HCT116 (cell line): ENCODE data around the gene FBXL17. TPM values are rescaled to one million over a fixed set of nuclear protein-coding genes. Genes with fewer than 3 reads are reported as not detected.

Experiments
- ATAC-seq: fragments of 200-7000 bp; cut with Tn5 transposase; 2 replicates; pipeline ENCODE4 v1.9.1; 2020; ENCODE audit warnings: mild to moderate bottlenecking, moderate library complexity
- BruUV-seq: library from RNA; stranded (reverse); fragments of 400-500 nt; replicated peaks from 2 replicates; lab custom pipeline; 2021; lab: Mats Ljungman, UMichigan
- CTCF ChIA-PET: fragments of 300-600 bp; sonication (Branson Sonifier 250); formaldehyde crosslinking; loops from one replicate; lab custom pipeline; 2021; ENCODE audit warnings: antibody characterized with exemption; lab: Charles Lee
- POLR2A ChIA-PET: fragments of 300-600, 350-600 bp; sonication (Branson Sonifier 250); formaldehyde crosslinking; loops from one replicate; lab custom pipeline; 2021; ENCODE audit warnings: antibody characterized with exemption; lab: Charles Lee
- RAD21 ChIA-PET, 2 experiments: fragments of 300-600 bp; sonication (Branson Sonifier 250); formaldehyde crosslinking; loops; one replicate each; lab custom pipeline; 2023; ENCODE audit warnings: low total read pairs in 2 of 2; ENCODE audit not compliant: uncharacterized antibody in 2 of 2, unreplicated experiment in 2 of 2, low non-redundant PET in 1 of 2; lab: Charles Lee
- DNase-seq: peaks from one replicate; pipeline ENCODE4 v3.0.0-alpha.2; 2010; ENCODE audit warnings: low read depth, low spot score
- H2AFZ ChIP-seq: fragments of 200-600 bp; shearing (Covaris generic), sonication (generic); 2 replicates; pipeline ENCODE4 v1.6.1; 2017; ENCODE audit warnings: low read depth, mixed run types, mixed read lengths, antibody characterized with exemption, low read length; ENCODE audit not compliant: poor library complexity, severe bottlenecking
- H3K27ac ChIP-seq: 2 replicates; pipeline ENCODE4 v1.5.1; 2012; ENCODE audit warnings: low read depth, low read length
- H3K27me3 ChIP-seq: fragments of 200-600 bp; sonication (generic); 2 replicates; pipeline ENCODE4 v1.6.1; 2016; ENCODE audit warnings: mixed run types, low read length, mixed read lengths; ENCODE audit not compliant: insufficient read depth
- H3K36me3 ChIP-seq, 2 experiments: fragments of 200-500 bp in 1 of 2; fragments of 200-600 bp in 1 of 2; sonication (Bioruptor generic) in 1 of 2; sonication (generic) in 1 of 2; 2 replicates each; pipeline versions ENCODE4 v1.5.1 to v1.6.1; 2014 to 2016; ENCODE audit warnings: low read length in 2 of 2, inconsistent platforms in 1 of 2, mixed read lengths in 1 of 2, mixed run types in 1 of 2; ENCODE audit not compliant: insufficient read depth in 2 of 2, control insufficient read depth in 1 of 2
- H3K4me1 ChIP-seq, 2 experiments: fragments of 200-600 bp in 1 of 2; sonication (generic) in 1 of 2; 2 replicates each; pipeline versions ENCODE4 v1.5.1 to v1.6.1; 2012 to 2017; ENCODE audit warnings: low read length in 2 of 2, inconsistent platforms in 1 of 2, mild to moderate bottlenecking in 1 of 2, mixed read lengths in 1 of 2, mixed run types in 1 of 2, moderate library complexity in 1 of 2; ENCODE audit not compliant: insufficient read depth in 2 of 2, control insufficient read depth in 1 of 2
- H3K4me2 ChIP-seq: fragments of 200-600 bp; sonication (generic); 2 replicates; pipeline ENCODE4 v1.6.1; 2017; ENCODE audit warnings: mixed run types, low read length, mixed read lengths
- H3K4me3 ChIP-seq, 2 experiments: fragments of 200-600 bp in 1 of 2; sonication (generic) in 1 of 2; replicated peaks in 1 of 2; 2 replicates each; pipeline ENCODE4 v1.5.1; 2011 to 2016; ENCODE audit warnings: low read length in 2 of 2, control low read depth in 1 of 2, low read depth in 1 of 2, mild to moderate bottlenecking in 1 of 2, mixed read lengths in 1 of 2, mixed run types in 1 of 2
- H3K79me2 ChIP-seq: fragments of 200-600 bp; sonication (generic); 2 replicates; pipeline ENCODE4 v1.6.1; 2017; ENCODE audit warnings: mild to moderate bottlenecking, mixed run types, low read length, moderate library complexity, mixed read lengths; ENCODE audit not compliant: insufficient read depth
- H3K9ac ChIP-seq: fragments of 200-600 bp; sonication (generic); 2 replicates; pipeline ENCODE4 v1.6.1; 2016; ENCODE audit warnings: low read length, mixed read lengths
- H3K9me2 ChIP-seq: fragments of 200-600 bp; sonication (generic), shearing (Covaris generic); 2 replicates; pipeline ENCODE4 v1.6.1; 2017; ENCODE audit warnings: mixed run types, mild to moderate bottlenecking, moderate library complexity; ENCODE audit not compliant: insufficient read depth
- H3K9me3 ChIP-seq, 2 experiments: fragments of 200-500 bp in 1 of 2; fragments of 200-600 bp in 1 of 2; sonication (Bioruptor generic) in 1 of 2; sonication (generic) in 1 of 2; 2 replicates each; pipeline ENCODE4 v1.6.1; 2014 to 2017; ENCODE audit warnings: low read length in 2 of 2, mixed read lengths in 2 of 2, inconsistent platforms in 1 of 2, low read depth in 1 of 2, mild to moderate bottlenecking in 1 of 2, mixed run types in 1 of 2, moderate library complexity in 1 of 2; ENCODE audit not compliant: control insufficient read depth in 1 of 2, insufficient read depth in 1 of 2
- H4K20me1 ChIP-seq: fragments of 200-600 bp; sonication (generic), shearing (Covaris generic); 2 replicates; pipeline ENCODE4 v1.6.1; 2017; ENCODE audit warnings: mixed run types, mild to moderate bottlenecking, moderate library complexity; ENCODE audit not compliant: insufficient read depth
- CBX3 ChIP-seq: IDR thresholded peaks from 2 replicates; pipeline ENCODE4 v1.6.1; 2012; ENCODE audit warnings: low read depth
- EGR1 ChIP-seq: IDR thresholded peaks from 2 replicates; pipeline ENCODE4 v1.6.1; 2012; ENCODE audit warnings: low read depth
- FOSL1 ChIP-seq: IDR thresholded peaks from 2 replicates; pipeline ENCODE4 v1.6.1; 2012; ENCODE audit warnings: low read depth
- POLR2AphosphoS5 ChIP-seq: IDR thresholded peaks from 2 replicates; pipeline ENCODE4 v1.6.1; 2011; ENCODE audit warnings: mild to moderate bottlenecking, low read depth, low read length, moderate library complexity
- SIN3A ChIP-seq: IDR thresholded peaks from 2 replicates; pipeline ENCODE4 v1.6.1; 2012; ENCODE audit warnings: low read depth
- SP1 ChIP-seq: IDR thresholded peaks from 2 replicates; pipeline ENCODE4 v1.6.1; 2012; ENCODE audit warnings: low read depth
- TCF7L2 ChIP-seq: IDR thresholded peaks from 2 replicates; pipeline ENCODE4 v1.7.0; 2011; ENCODE audit warnings: borderline replicate concordance, inconsistent platforms; ENCODE audit not compliant: insufficient read depth, insufficient read length; ENCODE audit errors: extremely low read depth
- intact Hi-C: fragments of 100-400 bp; cut with micrococcal nuclease; formaldehyde crosslinking; loops from 2 replicates; pipeline ENCODE4 v1.10.0; 2022
- total RNA-seq: library from RNA; stranded (reverse); gene quantifications from one replicate; pipeline ENCODE4 v1.2.1, GENCODE V29; 2021; ENCODE audit not compliant: unreplicated experiment
- TF ChIP-seq, protein P1 (sequence below): IDR thresholded peaks from 2 replicates; pipeline ENCODE4 v1.6.1; 2012

FBXL17 gene
- total RNA-seq, 1 experiment from 2014 or later: 9.4 TPM

DNA sequence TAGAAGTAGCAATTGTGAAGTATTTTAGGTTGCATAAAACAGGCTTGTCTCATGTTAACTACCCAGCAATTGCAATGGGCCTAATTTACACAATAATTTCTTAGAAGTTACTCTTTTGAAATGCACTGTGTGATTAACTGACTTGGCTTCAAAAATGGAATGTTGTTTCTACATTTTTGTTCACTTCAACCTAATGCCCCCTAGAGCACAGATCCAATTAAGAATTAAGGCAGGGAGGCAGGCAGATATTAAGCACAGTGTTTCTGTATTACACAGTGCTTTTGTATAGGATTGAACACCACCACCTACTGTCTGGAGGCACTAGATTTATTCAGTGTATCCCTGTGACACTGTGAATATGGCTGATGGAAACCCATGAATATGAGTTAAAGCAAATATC is 302.1 kb downstream of the FBXL17 start:
- Histone ChIP-seq H3K4me3 (no peak overlapping the region), H3K79me2 (no peaks in the 10 kb centered on the region), H3K9ac (no peak overlapping the region), H3K27ac (no peak overlapping the region), H3K4me1 (no peaks in the 10 kb centered on the region), H3K27me3 (no peaks in the 10 kb centered on the region), H4K20me1 (no peaks in the 10 kb centered on the region), H3K9me3 (no peaks in the 10 kb centered on the region), H2AFZ (no peak overlapping the region), H3K9me2 (no peaks in the 10 kb centered on the region), H3K4me2 (no peak overlapping the region), H3K36me3 (no peaks in the 10 kb centered on the region)
- ATAC-seq: no peak
- POLR2A ChIA-PET: no interaction called here
- DNase-seq: no peak
- intact Hi-C loops: no loop called here
- RAD21 ChIA-PET: no interaction called here
- BruUV-seq: no TSS peak
- CTCF ChIA-PET: no interaction called here
- TF ChIP-seq FOSL1 (no peak), CBX3 (no peak), TCF7L2 (no peak), SP1 (no peak)
- TF ChIP-seq, protein P1, sequence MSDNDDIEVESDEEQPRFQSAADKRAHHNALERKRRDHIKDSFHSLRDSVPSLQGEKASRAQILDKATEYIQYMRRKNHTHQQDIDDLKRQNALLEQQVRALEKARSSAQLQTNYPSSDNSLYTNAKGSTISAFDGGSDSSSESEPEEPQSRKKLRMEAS: no peak

DNA sequence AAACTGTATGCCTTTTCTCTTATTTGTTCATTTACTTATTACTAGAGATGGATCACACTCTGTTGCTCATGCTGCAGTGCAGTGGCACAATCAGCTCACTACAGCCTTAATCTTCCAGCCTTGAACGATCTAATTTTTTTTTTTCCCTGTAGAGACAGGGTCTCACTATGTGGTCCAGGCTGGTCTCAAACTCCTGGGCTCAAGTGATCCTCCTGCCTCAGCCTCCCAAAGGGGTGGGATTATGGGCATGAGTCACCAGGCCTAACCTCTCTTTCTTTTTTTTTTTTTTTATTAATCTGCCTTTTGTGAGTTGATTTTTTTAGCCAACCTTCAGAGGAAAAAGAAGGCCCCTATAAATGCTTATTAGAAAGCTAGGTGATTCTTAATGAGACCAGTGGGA is 303.0 kb downstream of the FBXL17 start:
- no peaks in the 10 kb centered on the region for H3K9me3 ChIP-seq
- H3K9me2 ChIP-seq: no peaks in the 10 kb centered on the region
- H3K9ac ChIP-seq: no peak overlapping the region
- no peak overlapping the region for H3K4me3 ChIP-seq
- no peak for TF ChIP-seq SIN3A
- TF ChIP-seq POLR2AphosphoS5: no peak
- no peak for TF ChIP-seq EGR1
- no peaks in the 10 kb centered on the region for H4K20me1 ChIP-seq
- no peaks in the 10 kb centered on the region for H3K36me3 ChIP-seq
- intact Hi-C loops: no loop called here
- POLR2A ChIA-PET: no interaction called here
- no peaks in the 10 kb centered on the region for H3K4me1 ChIP-seq
- BruUV-seq: no TSS peak
- RAD21 ChIA-PET: no interaction called here
- no peaks in the 10 kb centered on the region for H3K79me2 ChIP-seq
- no peak overlapping the region for H3K27ac ChIP-seq
- H3K27me3 ChIP-seq: no peaks in the 10 kb centered on the region
- CTCF ChIA-PET: no interaction called here
- no peak overlapping the region for H2AFZ ChIP-seq
- no peak for ATAC-seq
- no peak for DNase-seq
- no peak overlapping the region for H3K4me2 ChIP-seq
